IMR-90 (cell line): ENCODE results near the gene CAMTA1. TPM values are rescaled to one million over a fixed set of nuclear protein-coding genes. Genes with fewer than 3 reads are reported as not detected.

Source experiments
- ATAC-seq: fragments of 200-7000 bp; cut with Tn5 transposase; 2 replicates; pipeline ENCODE4 v1.9.1; 2020; ENCODE audit warnings: low read depth, mild to moderate bottlenecking, moderate library complexity
- BruUV-seq: library from RNA; stranded (reverse); fragments of 400-500 nt; replicated peaks from 2 replicates; lab custom pipeline; 2021; lab: Mats Ljungman, UMichigan
- CTCF ChIA-PET: fragments of 300-600 bp; formaldehyde crosslinking; extraction: SDS; loops from one replicate; lab custom pipeline; 2021; ENCODE audit warnings: antibody characterized with exemption; lab: Yijun Ruan, JAX
- POLR2A ChIA-PET: fragments of 300-600 bp; sonication (Branson Sonifier 250); formaldehyde crosslinking; loops from one replicate; lab custom pipeline; 2022; ENCODE audit warnings: antibody characterized with exemption; ENCODE audit not compliant: unreplicated experiment; lab: Charles Lee
- DNase-seq: peaks from one replicate; pipeline ENCODE4 v3.0.0; 2013
- H2AFZ ChIP-seq: replicated peaks from 2 replicates; pipeline ENCODE3; 2013; ENCODE audit warnings: low read length, mild to moderate bottlenecking; ENCODE audit not compliant: poor library complexity
- H2AK5ac ChIP-seq: 2 replicates; pipeline ENCODE4 v1.6.1; 2013; ENCODE audit warnings: low read depth, low read length, inconsistent platforms
- H2AK9ac ChIP-seq: replicated peaks from 2 replicates; pipeline ENCODE3; 2013; ENCODE audit warnings: mild to moderate bottlenecking, low read depth, low read length, moderate library complexity; ENCODE audit not compliant: poor library complexity
- H2BK120ac ChIP-seq: 2 replicates; pipeline ENCODE4 v1.6.1; 2013; ENCODE audit warnings: low read depth, low read length, inconsistent platforms
- H2BK15ac ChIP-seq: 3 replicates; pipeline ENCODE4 v1.6.1; 2013; ENCODE audit warnings: low read depth, low read length, inconsistent platforms
- H2BK20ac ChIP-seq: 2 replicates; pipeline ENCODE4 v1.6.1; 2013; ENCODE audit warnings: low read depth, mild to moderate bottlenecking, inconsistent platforms, low read length, moderate library complexity
- H2BK5ac ChIP-seq: 2 replicates; pipeline ENCODE4 v1.6.1; 2013; ENCODE audit warnings: mild to moderate bottlenecking, low read depth, low read length, inconsistent platforms; ENCODE audit not compliant: poor library complexity, severe bottlenecking
- H3K14ac ChIP-seq: replicated peaks from 2 replicates; pipeline ENCODE4 v1.6.1; 2013; ENCODE audit warnings: low read depth, low read length, inconsistent platforms
- H3K18ac ChIP-seq: 2 replicates; pipeline ENCODE4 v1.6.1; 2013; ENCODE audit warnings: low read depth, low read length, control low read depth
- H3K23ac ChIP-seq: 2 replicates; pipeline ENCODE4 v1.6.1; 2013; ENCODE audit warnings: low read depth, low read length, inconsistent platforms
- H3K27ac ChIP-seq: 2 replicates; pipeline ENCODE4 v1.5.1; 2013; ENCODE audit warnings: mild to moderate bottlenecking, control low read depth, low read length; ENCODE audit not compliant: insufficient read depth
- H3K27me3 ChIP-seq: 2 replicates; pipeline ENCODE4 v1.6.1; 2013; ENCODE audit warnings: low read length; ENCODE audit not compliant: control insufficient read depth, insufficient read depth
- H3K36me3 ChIP-seq: 2 replicates; pipeline ENCODE4 v1.6.1; 2013; ENCODE audit warnings: low read length, mixed read lengths; ENCODE audit not compliant: control insufficient read depth, insufficient read depth
- H3K4ac ChIP-seq: 2 replicates; pipeline ENCODE4 v1.6.1; 2013; ENCODE audit warnings: low read depth, low read length, inconsistent platforms
- H3K4me1 ChIP-seq: 2 replicates; pipeline ENCODE4 v1.6.1; 2013; ENCODE audit warnings: low read length, mixed read lengths; ENCODE audit not compliant: control insufficient read depth, insufficient read depth
- H3K4me2 ChIP-seq: 2 replicates; pipeline ENCODE4 v1.6.1; 2013; ENCODE audit warnings: low read depth, mild to moderate bottlenecking, control low read depth, low read length, moderate library complexity
- H3K4me3 ChIP-seq: 2 replicates; pipeline ENCODE4 v1.5.1; 2013; ENCODE audit warnings: low read depth, mild to moderate bottlenecking, control low read depth, low read length, moderate library complexity; ENCODE audit not compliant: insufficient read depth
- H3K56ac ChIP-seq: 2 replicates; pipeline ENCODE4 v1.6.1; 2013; ENCODE audit warnings: low read length, inconsistent platforms; ENCODE audit not compliant: insufficient read depth; ENCODE audit errors: extremely low read depth
- H3K79me1 ChIP-seq, 2 experiments: 2 replicates each; pipeline ENCODE4 v1.6.1; 2013; ENCODE audit warnings: low read length in 2 of 2, inconsistent platforms in 1 of 2, low read depth in 1 of 2
- H3K9ac ChIP-seq: 2 replicates; pipeline ENCODE4 v1.6.1; 2013; ENCODE audit warnings: low read depth, low read length, control low read depth
- H3K9me1 ChIP-seq: 2 replicates; pipeline ENCODE4 v1.6.1; 2013; ENCODE audit warnings: low read length, inconsistent platforms; ENCODE audit not compliant: insufficient read depth
- H3K9me3 ChIP-seq: 2 replicates; pipeline ENCODE4 v1.6.1; 2013; ENCODE audit warnings: low read length; ENCODE audit not compliant: control insufficient read depth, insufficient read depth
- H4K20me1 ChIP-seq: 2 replicates; pipeline ENCODE4 v1.6.1; 2013; ENCODE audit warnings: low read length, inconsistent platforms; ENCODE audit not compliant: insufficient read depth
- H4K5ac ChIP-seq: 2 replicates; pipeline ENCODE4 v1.6.1; 2013; ENCODE audit warnings: mild to moderate bottlenecking, low read depth, low read length, control low read depth
- H4K8ac ChIP-seq, 2 experiments: 2 replicates each; pipeline ENCODE4 v1.6.1; 2013; ENCODE audit warnings: low read depth in 2 of 2, low read length in 2 of 2, control low read depth in 1 of 2, inconsistent platforms in 1 of 2
- H4K91ac ChIP-seq: 2 replicates; pipeline ENCODE4 v1.6.1; 2013; ENCODE audit warnings: low read depth, low read length, inconsistent platforms; ENCODE audit not compliant: insufficient read depth
- CTCF ChIP-seq: conservative IDR thresholded peaks from 2 replicates; pipeline ENCODE4 v1.5.1; 2012; ENCODE audit warnings: mild to moderate bottlenecking, low read depth, low read length, improper control_type of control experiment
- FOS ChIP-seq: fragments of 150-350 bp; IDR thresholded peaks from 2 replicates; pipeline ENCODE4 v1.6.1; 2016; ENCODE audit warnings: low read depth, low read length
- MAZ ChIP-seq: IDR thresholded peaks from 2 replicates; pipeline ENCODE4 v1.6.1; 2012; ENCODE audit warnings: low read depth, mild to moderate bottlenecking, low read length, improper control_type of control experiment, moderate library complexity, borderline replicate concordance
- NFE2L2 ChIP-seq: fragments of 150-350 bp; IDR thresholded peaks from 2 replicates; pipeline ENCODE4 v1.6.1; 2016; ENCODE audit warnings: low read depth, mild to moderate bottlenecking, low read length
- WGBS, 2 experiments: methylation state at CpG; one replicate each; pipeline versions ENCODE4 v1.1.5 to v1.1.7; 2013; ENCODE audit warnings: missing lambda C conversion rate in 2 of 2; ENCODE audit not compliant: insufficient read length in 1 of 2; ENCODE audit errors: extremely low coverage in 2 of 2; 5-methylcytosine and 5-hydroxymethylcytosine counted together
- dilution Hi-C: fragments of 300-500 bp; cut with HindIII; formaldehyde crosslinking; loops from one replicate; pipeline ENCODE4 v1.14.3; 2018; ENCODE audit warnings: low sequenced_read_pairs; ENCODE audit not compliant: unreplicated experiment
- in situ Hi-C: fragments of 300-500 bp; cut with MboI; formaldehyde crosslinking; loops from 3 replicates; pipeline ENCODE4 v1.14.3; 2019; ENCODE audit warnings: low sequenced_read_pairs, inconsistent platforms, mixed read lengths
- intact Hi-C: fragments of 100-400 bp; cut with micrococcal nuclease; formaldehyde crosslinking; loops from 2 replicates; pipeline ENCODE4 v1.10.0; 2022
- polyA plus RNA-seq, 3 experiments: library from polyadenylated mRNA; depleted of rRNA; stranded (reverse); fragments of >200 nt; gene quantifications; 2 replicates each; pipeline ENCODE4 v1.2.3, GENCODE V29; 2012; ENCODE audit warnings: low replicate concordance in 1 of 3
- total RNA-seq: library from RNA; depleted of rRNA; stranded (reverse); fragments of >200 nt; gene quantifications from 2 replicates; pipeline ENCODE4 v1.2.3, GENCODE V29; 2012

The CAMTA1 gene
- total and polyA plus RNA-seq, 2 of the 4 experiments (the other 2 are of a cell fraction), result 35.5 to 74.3 TPM

- no peak overlapping the region for H4K91ac ChIP-seq
- H3K23ac ChIP-seq, result no peak overlapping the region
- no peak overlapping the region for H3K18ac ChIP-seq
- H2AK5ac ChIP-seq, result no peak overlapping the region
- H3K27ac ChIP-seq, result no peak overlapping the region
- peaks cover 4% of the 10 kb centered on the region; the same call in 1 of the 2 replicates for H3K9me3 ChIP-seq
- no peaks in the 10 kb centered on the region for H3K4me1 ChIP-seq
- H3K27me3 ChIP-seq, result no peaks in the 10 kb centered on the region
- no peak overlapping the region for H3K14ac ChIP-seq
- no peak overlapping the region; the same call in 2 of the 3 replicates for H2BK15ac ChIP-seq
- no peak overlapping the region for H3K4ac ChIP-seq
- H2AK9ac ChIP-seq, result no peak overlapping the region
- H3K56ac ChIP-seq, result no peak overlapping the region
- H4K20me1 ChIP-seq, result no peaks in the 10 kb centered on the region; the same call in 1 of the 2 replicates
- DNase-seq (no peak), ATAC-seq (no peak)
- in situ Hi-C loops (no loop called here), intact Hi-C loops (no loop called here), dilution Hi-C loops (no loop called here)
- H2AFZ ChIP-seq, result no peak overlapping the region
- no peak overlapping the region for H3K4me3 ChIP-seq
- H4K5ac ChIP-seq, result no peak overlapping the region
- BruUV-seq, result no TSS peak
- TF ChIP-seq NFE2L2 (no peak), MAZ (no peak), CTCF (no peak), FOS (no peak)
- no peak overlapping the region for H3K9ac ChIP-seq
- no peak overlapping the region for H4K8ac ChIP-seq
- H2BK120ac ChIP-seq, result no peak overlapping the region
- H3K4me2 ChIP-seq, result no peak overlapping the region
- H2BK5ac ChIP-seq, result no peak overlapping the region
- 82% methylated on average over 13 of the region's 22 CpGs; no CpG with 5 or more reads in 1 of the 2 experiments for WGBS, 2 experiments
- no peaks in the 10 kb centered on the region for H3K9me1 ChIP-seq
- H2BK20ac ChIP-seq, result no peak overlapping the region
- ChIA-PET POLR2A (no interaction called here), CTCF (no interaction called here)
- no peaks in the 10 kb centered on the region for H3K79me1 ChIP-seq
- H3K36me3 ChIP-seq, result no peaks in the 10 kb centered on the region
These were observed 653.8 kb downstream of the CAMTA1 start for GRCh38 chr1:7438921-7439655.
